HG02759 (cell line): Measurements from ENCODE around the gene SH3BGR.
"Not testable (repeated sequence)": the region's sequence is repeated elsewhere in the genome, so short reads cannot be mapped to it uniquely, and the experiment has no call there.

Source experiments
- ATAC-seq: cut with Tn5 transposase; IDR thresholded peaks from one replicate; pipeline ENCODE4 v1.9.1; 2021; ENCODE audit warnings: mild to moderate bottlenecking, moderate library complexity; ENCODE audit not compliant: unreplicated experiment

The SH3BGR gene

DNA sequence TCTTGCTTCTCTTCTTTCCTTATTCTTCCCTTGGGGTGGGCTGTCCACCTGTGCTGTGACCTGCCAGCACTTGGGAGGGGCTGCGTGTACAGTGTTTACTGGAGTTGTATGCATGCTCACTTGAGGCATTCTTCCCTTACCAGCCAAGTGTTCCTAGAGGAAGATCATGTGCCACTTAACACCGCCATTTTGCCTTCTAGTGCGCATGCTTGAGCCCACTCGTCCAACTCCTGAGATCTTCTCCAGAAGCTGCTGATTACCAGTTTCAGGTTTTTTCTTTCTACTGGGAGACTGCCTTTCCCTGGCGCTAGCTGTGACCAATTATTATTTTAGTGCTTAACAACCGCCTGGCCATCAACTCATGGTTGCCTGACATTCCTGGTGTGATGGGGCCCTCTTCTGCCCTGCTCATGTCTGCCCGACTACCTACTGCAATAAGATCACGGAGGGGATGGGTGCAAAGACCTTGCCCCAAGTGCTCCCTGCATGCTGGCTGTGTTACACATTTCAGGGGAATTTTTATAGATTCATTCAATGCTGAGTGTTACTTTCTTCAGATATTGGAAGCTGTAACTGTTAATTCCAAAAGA lies 86.8 kb downstream of the SH3BGR start:
- ATAC-seq, result no peak

DNA sequence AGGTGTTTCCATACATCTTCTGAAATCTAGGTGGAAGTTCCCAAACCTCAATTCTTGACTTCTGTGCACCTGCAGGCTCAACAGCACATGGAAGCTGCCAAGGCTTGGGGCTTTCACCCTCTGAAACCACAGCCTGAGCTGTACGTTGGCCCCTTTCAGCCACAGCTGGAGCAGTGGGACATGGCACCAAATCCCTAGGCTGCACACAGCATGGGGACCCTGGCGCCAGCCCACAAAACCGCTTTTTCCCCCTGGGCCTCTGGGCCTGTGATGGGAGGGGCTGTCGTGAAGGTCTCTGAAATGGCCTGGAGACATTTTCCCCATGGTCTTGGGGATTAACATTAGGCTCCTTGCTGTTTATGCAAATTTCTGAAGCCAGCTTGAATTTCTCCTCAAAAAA lies 88.6 kb downstream of the SH3BGR start:
- not testable (repeated sequence) for ATAC-seq

DNA sequence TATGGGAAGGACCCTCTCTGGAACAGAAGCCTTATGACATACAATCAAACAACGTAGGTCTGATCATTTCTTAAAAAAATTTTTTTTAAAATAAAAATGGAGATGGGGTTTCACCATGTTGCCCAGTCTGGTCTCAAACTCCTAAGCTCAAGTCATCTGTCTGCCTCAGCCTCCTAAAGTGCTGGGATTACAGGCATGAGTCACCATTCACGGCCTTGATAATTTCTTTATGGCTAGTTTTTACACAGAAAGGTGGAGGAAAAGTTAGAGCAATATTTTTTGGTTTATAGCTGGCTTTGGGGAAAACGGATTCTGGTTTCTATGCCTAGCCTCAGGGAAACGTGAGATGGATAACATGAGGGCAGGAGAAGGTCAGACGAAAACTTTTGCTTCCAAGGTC lies 91.0 kb downstream of the SH3BGR start:
- no peak for ATAC-seq

DNA sequence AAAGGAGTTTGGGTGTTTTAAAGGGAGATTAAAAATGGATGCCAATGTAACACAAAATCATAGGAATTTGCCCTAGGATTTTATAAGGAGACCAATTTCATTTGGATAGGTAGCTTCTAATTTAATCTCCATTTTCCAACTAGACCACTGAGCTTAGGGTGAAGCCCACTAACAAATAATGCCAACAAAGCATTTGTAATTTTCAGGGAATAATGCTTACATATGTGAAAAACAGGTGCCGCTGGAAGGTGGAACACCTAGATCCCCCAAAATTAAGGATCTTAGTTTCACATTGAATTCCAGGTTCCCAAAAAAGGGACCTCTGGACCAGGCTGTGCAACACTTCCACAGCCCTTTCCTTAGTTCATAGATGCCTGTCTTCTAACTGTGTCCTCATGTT lies 94.8 kb downstream of the SH3BGR start:
- no peak for ATAC-seq

DNA sequence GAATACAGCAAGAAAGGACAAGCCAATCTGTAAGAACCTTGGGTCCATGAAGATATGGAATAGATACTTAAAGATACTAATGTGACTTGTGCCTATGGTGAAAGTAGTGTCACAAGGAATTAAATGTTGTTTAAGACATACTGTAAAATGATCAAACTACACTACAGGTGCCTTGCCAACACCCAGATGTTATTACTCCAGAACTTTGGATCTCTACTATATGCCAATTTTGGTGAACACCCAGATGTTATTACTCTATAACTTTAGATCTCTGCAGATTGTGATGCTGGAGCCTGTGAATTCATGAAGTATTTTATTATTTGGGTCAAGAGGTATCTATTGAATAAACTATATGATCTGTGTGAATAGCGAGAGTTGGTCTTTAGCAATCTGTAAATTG lies 101.1 kb downstream of the SH3BGR start:
- no peak for ATAC-seq

DNA sequence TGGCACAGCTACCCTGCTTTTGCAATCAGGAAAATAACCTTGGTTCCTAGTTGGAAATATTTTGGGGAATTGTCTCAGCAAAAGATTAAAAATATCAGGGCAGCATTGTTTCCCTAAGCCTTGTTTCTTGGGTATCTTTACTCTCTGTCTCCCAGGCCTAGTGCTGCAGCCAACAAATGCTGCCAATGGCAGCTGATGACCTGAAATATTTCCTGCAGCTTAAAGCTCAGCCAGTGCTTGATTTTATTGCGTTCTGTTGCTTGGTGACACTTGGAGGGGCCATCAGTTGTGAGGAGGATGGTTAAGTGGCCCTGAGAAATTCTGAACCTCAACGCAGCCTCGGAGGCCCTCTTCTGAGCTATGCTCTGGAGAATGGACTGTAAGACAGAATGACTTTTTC lies 101.6 kb downstream of the SH3BGR start:
- no peak for ATAC-seq

DNA sequence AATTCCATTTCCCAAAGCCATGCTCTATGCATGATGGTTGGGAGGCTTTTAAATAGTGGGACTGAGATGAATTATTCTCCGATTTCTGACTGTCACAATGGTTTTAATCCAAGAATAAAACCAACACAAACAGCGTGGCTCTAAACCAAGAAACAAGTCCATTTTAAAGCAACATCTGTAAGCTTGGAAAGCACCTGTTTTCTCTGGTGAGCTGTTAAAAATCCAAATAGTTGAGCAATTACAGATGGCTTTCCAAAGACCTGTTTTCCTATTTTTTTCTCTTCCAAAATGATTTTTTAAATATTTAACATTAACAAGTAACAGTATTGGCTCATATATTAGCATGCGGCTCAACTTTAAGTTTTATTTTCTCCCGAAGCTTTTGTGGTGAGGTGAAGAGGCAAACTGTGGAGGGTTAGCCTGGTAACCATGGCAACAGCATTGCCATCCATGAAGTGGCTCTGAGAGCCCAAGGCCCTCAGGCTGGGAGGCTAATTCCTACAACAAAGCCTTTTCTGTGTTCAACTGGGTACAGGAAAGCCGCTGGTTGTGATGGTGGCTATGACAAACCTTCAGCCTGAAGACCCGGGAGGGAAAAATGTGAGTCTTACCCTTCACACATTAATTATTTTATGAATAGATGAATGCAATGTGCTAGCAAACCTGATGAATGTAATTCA lies 104.3 kb downstream of the SH3BGR start:
- no peak for ATAC-seq

DNA sequence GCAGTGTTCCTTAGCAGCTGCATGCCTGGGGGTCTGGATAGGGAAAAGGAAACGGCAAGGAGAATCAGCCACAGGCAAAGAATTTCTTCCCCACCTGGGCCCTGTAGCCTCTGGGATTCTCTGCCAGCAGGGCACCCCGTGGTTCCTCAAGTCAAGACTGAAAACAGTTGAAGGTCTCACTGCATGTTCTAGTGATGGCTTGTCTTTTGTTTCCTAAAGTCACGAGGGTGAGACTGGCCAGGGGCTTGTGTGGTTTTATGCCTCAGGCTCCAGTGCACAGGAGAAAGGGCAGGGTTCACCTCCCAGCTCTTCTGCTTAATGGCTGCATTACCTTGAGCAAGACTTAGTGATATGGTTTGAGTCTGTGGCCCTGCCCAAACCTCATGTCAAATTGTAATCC lies 107.7 kb downstream of the SH3BGR start:
- no peak for ATAC-seq

DNA sequence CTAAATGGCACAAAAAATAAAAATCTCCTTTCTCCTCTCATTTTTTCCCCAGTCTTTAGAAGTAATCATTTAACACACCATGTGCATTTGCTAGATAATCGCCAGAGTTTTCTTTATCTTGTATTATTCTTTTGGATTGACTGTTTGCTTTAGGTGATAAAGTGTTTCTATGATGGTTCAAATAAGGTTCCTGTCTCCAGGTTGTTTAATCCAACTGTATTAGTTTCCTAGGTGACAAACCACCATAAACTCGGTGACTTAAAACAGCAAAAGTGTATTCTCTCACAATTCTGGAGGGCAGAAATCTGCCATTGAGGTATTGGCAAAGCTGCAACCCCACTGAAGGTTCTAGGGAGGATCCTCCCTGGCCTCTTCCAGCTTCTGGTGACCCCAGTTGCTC lies 109.4 kb downstream of the SH3BGR start:
- no peak for ATAC-seq

DNA sequence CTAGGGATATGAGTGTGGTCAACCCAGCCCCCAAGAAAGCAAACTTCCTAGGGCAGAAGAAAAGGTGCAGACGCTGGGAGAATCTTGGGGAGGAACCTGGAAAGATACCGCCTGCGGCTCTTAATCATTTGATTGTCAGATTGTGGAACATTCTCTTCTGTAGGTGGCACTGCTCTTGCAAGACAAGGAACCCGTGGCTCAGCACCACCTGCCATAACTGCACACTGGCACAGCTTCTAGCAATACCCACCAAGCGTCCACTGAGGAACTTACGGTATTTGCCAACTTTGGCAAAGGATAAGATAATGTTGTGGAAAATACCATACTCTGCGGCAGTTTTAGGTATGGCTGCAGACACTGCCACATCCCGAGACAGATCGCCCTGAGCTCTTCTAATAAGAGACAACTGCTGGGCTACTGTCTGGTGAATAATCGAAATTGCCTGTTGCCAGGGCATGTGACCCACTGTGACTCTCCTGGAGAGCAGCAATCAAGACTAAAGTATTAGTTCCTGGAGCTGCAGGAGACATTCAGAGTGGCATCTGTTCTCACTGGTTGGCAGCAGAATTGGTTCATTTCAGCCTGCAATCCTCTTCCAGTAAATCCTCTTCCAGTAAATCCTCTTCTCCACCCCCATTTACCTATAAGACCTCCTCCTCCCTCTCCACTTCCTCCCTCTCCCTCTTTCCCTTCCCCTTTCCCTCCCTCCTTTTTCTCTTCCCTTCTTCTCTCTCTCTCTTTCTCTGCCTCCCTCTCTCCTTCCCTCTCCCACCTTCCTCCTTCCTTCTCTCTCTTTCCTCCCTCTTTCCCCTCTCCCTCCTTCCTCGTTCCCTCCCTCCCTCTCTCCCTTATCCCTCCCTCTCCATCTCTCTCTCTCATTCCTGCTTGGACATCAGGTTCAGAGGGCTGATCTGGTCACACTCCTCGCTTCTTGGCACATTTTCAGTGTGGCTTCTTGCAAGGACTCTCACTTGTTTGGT lies 111.3 kb downstream of the SH3BGR start:
- no peak for ATAC-seq

DNA sequence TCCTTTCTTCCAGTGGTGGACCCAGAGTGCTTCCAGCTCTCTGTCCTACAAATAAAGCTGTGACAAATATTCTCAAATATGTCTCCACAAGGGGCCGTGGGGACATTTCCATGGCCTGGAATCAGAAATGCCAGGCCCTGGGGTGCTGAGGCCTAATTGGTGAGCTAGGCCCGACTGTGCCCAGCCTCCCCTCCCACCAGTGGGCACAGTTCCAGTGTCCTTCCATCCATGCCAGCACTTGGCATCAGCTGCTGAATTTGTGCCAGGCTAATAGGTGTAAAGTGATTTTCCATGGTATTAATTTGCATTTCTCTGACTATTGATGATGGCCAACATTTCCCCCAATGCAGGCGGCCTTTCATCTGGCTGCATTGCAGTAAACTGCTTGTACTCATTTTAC lies 112.4 kb downstream of the SH3BGR start:
- no peak for ATAC-seq
